ENCODE data around the gene AMN.

DNA sequence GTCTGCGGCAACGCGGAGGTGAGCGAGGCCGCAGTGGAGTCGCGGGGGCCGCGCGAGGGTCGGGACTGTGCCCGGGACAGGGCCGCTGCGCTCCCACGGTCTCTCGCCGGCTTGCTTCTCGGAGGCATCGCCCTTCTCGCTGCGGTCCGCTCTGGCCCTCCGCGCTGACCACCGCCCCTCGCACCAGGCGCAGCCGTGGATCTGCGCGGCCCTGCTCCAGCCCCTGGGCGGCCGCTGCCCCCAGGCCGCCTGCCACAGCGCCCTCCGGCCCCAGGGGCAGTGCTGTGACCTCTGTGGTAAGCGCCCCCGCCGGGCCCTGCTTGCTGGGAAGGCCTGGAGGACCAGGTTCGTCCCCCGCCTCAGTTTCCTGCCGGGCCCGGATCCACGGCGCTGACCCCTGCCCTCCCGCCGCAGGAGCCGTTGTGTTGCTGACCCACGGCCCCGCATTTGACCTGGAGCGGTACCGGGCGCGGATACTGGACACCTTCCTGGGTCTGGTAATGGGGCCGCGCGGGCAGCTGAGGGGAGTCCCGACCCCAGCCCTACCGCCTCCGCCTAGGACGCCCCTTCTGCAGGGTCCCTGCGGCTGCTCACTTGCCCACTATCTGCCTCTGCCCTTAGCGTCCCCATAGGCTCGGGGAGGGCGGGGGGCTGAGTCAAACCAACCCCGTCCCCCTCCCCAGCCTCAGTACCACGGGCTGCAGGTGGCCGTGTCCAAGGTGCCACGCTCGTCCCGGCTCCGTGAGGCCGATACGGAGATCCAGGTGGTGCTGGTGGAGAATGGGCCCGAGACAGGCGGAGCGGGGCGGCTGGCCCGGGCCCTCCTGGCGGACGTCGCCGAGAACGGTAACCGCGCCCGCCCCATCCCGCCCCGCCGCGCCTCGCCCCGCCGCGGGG is 7.0 kb downstream of the AMN start:
- no peak for TF ChIP-seq POLR2A (IDR thresholded peaks at IDR 0.05)
- TF ChIP-seq, protein P1, sequence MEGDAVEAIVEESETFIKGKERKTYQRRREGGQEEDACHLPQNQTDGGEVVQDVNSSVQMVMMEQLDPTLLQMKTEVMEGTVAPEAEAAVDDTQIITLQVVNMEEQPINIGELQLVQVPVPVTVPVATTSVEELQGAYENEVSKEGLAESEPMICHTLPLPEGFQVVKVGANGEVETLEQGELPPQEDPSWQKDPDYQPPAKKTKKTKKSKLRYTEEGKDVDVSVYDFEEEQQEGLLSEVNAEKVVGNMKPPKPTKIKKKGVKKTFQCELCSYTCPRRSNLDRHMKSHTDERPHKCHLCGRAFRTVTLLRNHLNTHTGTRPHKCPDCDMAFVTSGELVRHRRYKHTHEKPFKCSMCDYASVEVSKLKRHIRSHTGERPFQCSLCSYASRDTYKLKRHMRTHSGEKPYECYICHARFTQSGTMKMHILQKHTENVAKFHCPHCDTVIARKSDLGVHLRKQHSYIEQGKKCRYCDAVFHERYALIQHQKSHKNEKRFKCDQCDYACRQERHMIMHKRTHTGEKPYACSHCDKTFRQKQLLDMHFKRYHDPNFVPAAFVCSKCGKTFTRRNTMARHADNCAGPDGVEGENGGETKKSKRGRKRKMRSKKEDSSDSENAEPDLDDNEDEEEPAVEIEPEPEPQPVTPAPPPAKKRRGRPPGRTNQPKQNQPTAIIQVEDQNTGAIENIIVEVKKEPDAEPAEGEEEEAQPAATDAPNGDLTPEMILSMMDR (IDR thresholded peaks at IDR 0.05) = no peak

Measured in breast epithelium (tissue), 3 donors.